Gastrocnemius medialis (tissue), 4 donors: ENCODE data around the gene MTR. TPM values are rescaled to one million over a fixed set of nuclear protein-coding genes. Genes with fewer than 3 reads are reported as not detected.

Experiments
- ATAC-seq, 2 donors: fragments of 150-250 bp; one replicate each; pipeline ENCODE4 v1.9.1; 2016
- DNase-seq, 2 donors: peaks; one replicate each; pipeline ENCODE4 v3.0.0-alpha.2; 2019
- H3K27ac ChIP-seq, 4 donors: fragments of 200-600 bp; sonication (generic); 1 replicate in 1 of 4; 2 replicates in 3 of 4; pipeline ENCODE4 v1.5.1; 2016 to 2018; ENCODE audit warnings: mild to moderate bottlenecking in 2 of 4, moderate library complexity in 1 of 4
- H3K27me3 ChIP-seq, 3 donors: fragments of 200-600 bp; sonication (generic) in 2 of 3; 1 replicate in 1 of 3; 2 replicates in 2 of 3; pipeline versions ENCODE4 v1.5.1 to v1.6.0; 2016 to 2019; ENCODE audit warnings: mild to moderate bottlenecking in 1 of 3, moderate library complexity in 1 of 3
- H3K36me3 ChIP-seq, 2 donors: fragments of 200-600 bp; sonication (generic) in 1 of 2; one replicate each; pipeline ENCODE4 v1.5.1; 2017 to 2018
- H3K4me1 ChIP-seq, 2 donors: fragments of 200-600 bp; sonication (generic) in 1 of 2; one replicate each; pipeline ENCODE4 v1.5.1; 2016 to 2017; ENCODE audit warnings: mild to moderate bottlenecking in 2 of 2
- H3K4me3 ChIP-seq, 4 donors: fragments of 200-600 bp; sonication (generic) in 3 of 4; 1 replicate in 1 of 4; 2 replicates in 3 of 4; pipeline ENCODE4 v1.5.1; 2016 to 2019; ENCODE audit warnings: mild to moderate bottlenecking in 2 of 4
- H3K9me3 ChIP-seq, 3 donors: fragments of 200-600 bp; sonication (generic) in 2 of 3; 1 replicate in 1 of 3; 2 replicates in 2 of 3; pipeline ENCODE4 v1.5.1; 2016 to 2019
- POLR2A ChIP-seq, 2 donors: fragments of 450-650 bp; IDR thresholded peaks; one replicate each; pipeline ENCODE4 v1.6.1; 2017; ENCODE audit warnings: antibody characterized with exemption in 2 of 2, mild to moderate bottlenecking in 2 of 2, moderate library complexity in 2 of 2
- in situ Hi-C, 4 donors: fragments of 200-750 bp; cut with MboI; loops; one replicate each; pipeline versions ENCODE4 v1.15.0 to v1.8.0; 2017; ENCODE audit warnings: low sequenced_read_pairs in 4 of 4
- intact Hi-C: fragments of 100-400 bp; cut with DNase I; formaldehyde crosslinking; loops from one replicate; pipeline ENCODE4 v1.15.1; 2023; ENCODE audit warnings: low total_unique reads
- total RNA-seq, 4 donors: library from RNA; depleted of rRNA; stranded (reverse); fragments of >200 nt; gene quantifications; one replicate each; pipeline versions ENCODE4 v1.1.0 to v1.2.3, GENCODE V29; 2016
- TF ChIP-seq, protein P1 (sequence below), 5 experiments: fragments of 450-650 bp in 3 of 5; fragments of 200-600 bp in 2 of 5; sonication (generic) in 2 of 5; IDR thresholded peaks in 4 of 5; conservative IDR thresholded peaks in 1 of 5; 1 replicate in 4 of 5; 2 replicates in 1 of 5; pipeline ENCODE4 v1.5.1; 2016 to 2019; ENCODE audit warnings: antibody characterized with exemption in 5 of 5, mild to moderate bottlenecking in 3 of 5, moderate library complexity in 3 of 5

MTR gene
- total RNA-seq, 4 donors from 2014 or later = 23.0 to 46.3 (median 29.1) TPM

GRCh38 chr1:236942431-236942830 lies 147.3 kb downstream of the MTR start:
- Histone ChIP-seq H3K36me3 (no peaks in the 10 kb centered on the region), H3K4me1 (no peaks in the 10 kb centered on the region), H3K4me3 (no peak overlapping the region), H3K9me3 (no peaks in the 10 kb centered on the region), H3K27me3 (no peaks in the 10 kb centered on the region), H3K27ac (no peak overlapping the region)
- in situ Hi-C loops = no loop called here
- DNase-seq = no peak
- no peak for ATAC-seq
- no peak for TF ChIP-seq POLR2A (IDR thresholded peaks at IDR 0.05)
- TF ChIP-seq, protein P1, sequence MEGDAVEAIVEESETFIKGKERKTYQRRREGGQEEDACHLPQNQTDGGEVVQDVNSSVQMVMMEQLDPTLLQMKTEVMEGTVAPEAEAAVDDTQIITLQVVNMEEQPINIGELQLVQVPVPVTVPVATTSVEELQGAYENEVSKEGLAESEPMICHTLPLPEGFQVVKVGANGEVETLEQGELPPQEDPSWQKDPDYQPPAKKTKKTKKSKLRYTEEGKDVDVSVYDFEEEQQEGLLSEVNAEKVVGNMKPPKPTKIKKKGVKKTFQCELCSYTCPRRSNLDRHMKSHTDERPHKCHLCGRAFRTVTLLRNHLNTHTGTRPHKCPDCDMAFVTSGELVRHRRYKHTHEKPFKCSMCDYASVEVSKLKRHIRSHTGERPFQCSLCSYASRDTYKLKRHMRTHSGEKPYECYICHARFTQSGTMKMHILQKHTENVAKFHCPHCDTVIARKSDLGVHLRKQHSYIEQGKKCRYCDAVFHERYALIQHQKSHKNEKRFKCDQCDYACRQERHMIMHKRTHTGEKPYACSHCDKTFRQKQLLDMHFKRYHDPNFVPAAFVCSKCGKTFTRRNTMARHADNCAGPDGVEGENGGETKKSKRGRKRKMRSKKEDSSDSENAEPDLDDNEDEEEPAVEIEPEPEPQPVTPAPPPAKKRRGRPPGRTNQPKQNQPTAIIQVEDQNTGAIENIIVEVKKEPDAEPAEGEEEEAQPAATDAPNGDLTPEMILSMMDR (IDR thresholded peaks at IDR 0.05 in 4 of 5, conservative IDR thresholded peaks at IDR 0.05 in 1 of 5) = no peak
- intact Hi-C loops = no loop called here

GRCh38 chr1:236944556-236944955 lies 149.5 kb downstream of the MTR start:
- no peak for ATAC-seq

GRCh38 chr1:236945002-236945401 lies 149.9 kb downstream of the MTR start:
- DNase-seq (no peak), ATAC-seq (no peak)
- no peaks in the 10 kb centered on the region for H3K4me1 ChIP-seq
- no peak for TF ChIP-seq POLR2A (IDR thresholded peaks at IDR 0.05)
- TF ChIP-seq, protein P1 (IDR thresholded peaks at IDR 0.05 in 4 of 5, conservative IDR thresholded peaks at IDR 0.05 in 1 of 5) = no peak
- intact Hi-C loops (no loop called here), in situ Hi-C loops (no loop called here)
- no peaks in the 10 kb centered on the region for H3K27me3 ChIP-seq
- H3K36me3 ChIP-seq = no peaks in the 10 kb centered on the region
- H3K27ac ChIP-seq = no peak overlapping the region
- no peaks in the 10 kb centered on the region for H3K9me3 ChIP-seq
- H3K4me3 ChIP-seq = no peak overlapping the region

More at GRCh38 chr1:236944556-236944955, 149.5 kb downstream of the MTR start:
- Histone ChIP-seq H3K4me3 (no peak overlapping the region), H3K4me1 (no peaks in the 10 kb centered on the region), H3K36me3 (no peaks in the 10 kb centered on the region), H3K9me3 (no peaks in the 10 kb centered on the region), H3K27ac (no peak overlapping the region), H3K27me3 (no peaks in the 10 kb centered on the region)
- DNase-seq = no peak
- TF ChIP-seq, protein P1 (IDR thresholded peaks at IDR 0.05 in 4 of 5, conservative IDR thresholded peaks at IDR 0.05 in 1 of 5) = no peak
- no peak for TF ChIP-seq POLR2A (IDR thresholded peaks at IDR 0.05)
- in situ Hi-C loops (no loop called here), intact Hi-C loops (no loop called here)

GRCh38 chr1:236947794-236948193 lies 152.7 kb downstream of the MTR start:
- H3K9me3 ChIP-seq = no peaks in the 10 kb centered on the region
- TF ChIP-seq POLR2A (IDR thresholded peaks at IDR 0.05) = no peak
- TF ChIP-seq, protein P1 (IDR thresholded peaks at IDR 0.05 in 4 of 5, conservative IDR thresholded peaks at IDR 0.05 in 1 of 5) = no peak
- no peak for ATAC-seq

DNA sequence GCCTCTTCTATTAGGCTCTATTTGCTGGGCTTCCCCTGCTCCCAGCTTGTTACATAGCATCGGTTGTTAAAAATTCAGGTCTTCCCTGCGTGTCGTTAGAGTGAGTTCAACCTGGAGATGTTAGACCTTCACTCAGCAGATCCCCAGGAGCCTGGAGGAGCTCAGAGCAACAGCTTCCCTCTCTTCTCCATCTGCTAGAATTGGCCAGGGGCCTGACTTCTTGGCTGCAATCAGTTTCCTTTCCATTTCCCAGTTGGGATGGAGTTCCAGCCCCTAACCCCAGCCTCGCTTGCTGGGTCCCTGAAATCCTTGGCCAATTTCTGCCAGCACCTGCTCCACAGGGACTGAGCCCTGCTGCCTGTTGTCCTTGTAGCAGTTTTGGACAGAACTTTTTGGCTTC lies 153.3 kb downstream of the MTR start:
- H3K4me3 ChIP-seq = no peak overlapping the region
- H3K36me3 ChIP-seq = no peaks in the 10 kb centered on the region
- intact Hi-C loops = no loop called here
- DNase-seq (no peak), ATAC-seq (no peak)
- no peaks in the 10 kb centered on the region for H3K9me3 ChIP-seq
- H3K4me1 ChIP-seq = no peaks in the 10 kb centered on the region
- no peak overlapping the region for H3K27ac ChIP-seq
- TF ChIP-seq, protein P1 (IDR thresholded peaks at IDR 0.05 in 4 of 5, conservative IDR thresholded peaks at IDR 0.05 in 1 of 5) = no peak
- TF ChIP-seq POLR2A (IDR thresholded peaks at IDR 0.05) = no peak
- in situ Hi-C loops = no loop called here
- H3K27me3 ChIP-seq = no peaks in the 10 kb centered on the region

More at GRCh38 chr1:236947794-236948193, 152.7 kb downstream of the MTR start:
- in situ Hi-C loops (no loop called here), intact Hi-C loops (no loop called here)
- DNase-seq = no peak
- no peaks in the 10 kb centered on the region for H3K36me3 ChIP-seq
- H3K27me3 ChIP-seq = no peaks in the 10 kb centered on the region
- H3K27ac ChIP-seq = no peak overlapping the region
- no peaks in the 10 kb centered on the region for H3K4me1 ChIP-seq
- H3K4me3 ChIP-seq = no peak overlapping the region
